CD14-positive monocyte (primary cell): ENCODE results near the gene POLR2J. TPM values are rescaled to one million over a fixed set of nuclear protein-coding genes. Genes with fewer than 3 reads are reported as not detected.

Source experiments
- DNase-seq, 3 donors: peaks; one replicate each; pipeline ENCODE4 v3.0.0-alpha.2; 2011 to 2022
- H2AFZ ChIP-seq: 2 replicates; pipeline ENCODE4 v1.6.0; 2012; ENCODE audit warnings: mild to moderate bottlenecking, low read depth, low read length, inconsistent platforms; ENCODE audit not compliant: insufficient read depth, poor library complexity, severe bottlenecking
- H3K27ac ChIP-seq, 2 donors: 1 replicate in 1 of 2; 2 replicates in 1 of 2; pipeline ENCODE4 v1.5.1; 2012 to 2013; ENCODE audit warnings: low read length in 2 of 2, control low read depth in 1 of 2, inconsistent platforms in 1 of 2, low read depth in 1 of 2, mild to moderate bottlenecking in 1 of 2
- H3K27me3 ChIP-seq, 2 donors: one replicate each; pipeline versions ENCODE4 v1.6.0 to v1.6.1; 2011 to 2013; ENCODE audit warnings: low read length in 2 of 2; ENCODE audit not compliant: control insufficient read depth in 2 of 2, insufficient read depth in 2 of 2
- H3K36me3 ChIP-seq, 2 donors: replicated peaks in 1 of 2; 1 replicate in 1 of 2; 2 replicates in 1 of 2; pipeline versions ENCODE4 v1.5.1 to v1.6.1; 2012 to 2013; ENCODE audit warnings: low read length in 2 of 2, control low read depth in 1 of 2, inconsistent platforms in 1 of 2, mild to moderate bottlenecking in 1 of 2; ENCODE audit not compliant: insufficient read depth in 2 of 2, control insufficient read depth in 1 of 2
- H3K4me1 ChIP-seq, 2 donors: 1 replicate in 1 of 2; 2 replicates in 1 of 2; pipeline versions ENCODE4 v1.5.1 to v1.6.1; 2012 to 2013; ENCODE audit warnings: low read length in 2 of 2, control low read depth in 1 of 2, inconsistent platforms in 1 of 2, mild to moderate bottlenecking in 1 of 2, moderate library complexity in 1 of 2; ENCODE audit not compliant: insufficient read depth in 2 of 2, control insufficient read depth in 1 of 2
- H3K4me2 ChIP-seq: replicated peaks from 2 replicates; pipeline ENCODE3; 2012; ENCODE audit warnings: low read length, moderate library complexity, mild to moderate bottlenecking; ENCODE audit not compliant: poor library complexity, severe bottlenecking; ENCODE audit errors: extremely low read depth
- H3K4me3 ChIP-seq, 3 experiments: fragments of 200-600 bp in 1 of 3; sonication (generic) in 1 of 3; replicated peaks in 1 of 3; 1 replicate in 2 of 3; 2 replicates in 1 of 3; pipeline ENCODE4 v1.5.1; 2011 to 2013; ENCODE audit warnings: low read length in 3 of 3, mild to moderate bottlenecking in 3 of 3, control low read depth in 2 of 3, low read depth in 2 of 3, inconsistent platforms in 1 of 3, moderate library complexity in 1 of 3
- H3K79me2 ChIP-seq: 2 replicates; pipeline ENCODE4 v1.6.0; 2012; ENCODE audit warnings: mild to moderate bottlenecking, control low read depth, inconsistent platforms, low read length, moderate library complexity; ENCODE audit not compliant: insufficient read depth
- H3K9ac ChIP-seq: 2 replicates; pipeline ENCODE4 v1.6.0; 2017; ENCODE audit warnings: low read length, mild to moderate bottlenecking; ENCODE audit not compliant: insufficient read depth, poor library complexity, severe bottlenecking
- H3K9me3 ChIP-seq, 2 donors: replicated peaks in 1 of 2; 1 replicate in 1 of 2; 2 replicates in 1 of 2; pipeline versions ENCODE4 v1.5.1 to v1.6.1; 2012 to 2013; ENCODE audit warnings: low read length in 2 of 2, control low read depth in 1 of 2; ENCODE audit not compliant: control insufficient read depth in 1 of 2, insufficient read depth in 1 of 2
- H4K20me1 ChIP-seq: 2 replicates; pipeline ENCODE4 v1.6.0; 2012; ENCODE audit warnings: mild to moderate bottlenecking, low read length, control low read depth, moderate library complexity; ENCODE audit not compliant: insufficient read depth
- H3K27ac Mint-ChIP-seq, 7 donors: one replicate each; pipeline ENCODE4 v1.8.0; 2020; ENCODE audit warnings: mild to moderate bottlenecking in 7 of 7, mixed read lengths in 7 of 7, moderate library complexity in 6 of 7, inconsistent platforms in 2 of 7
- H3K27me3 Mint-ChIP-seq, 3 donors: one replicate each; pipeline ENCODE4 v1.8.0; 2021 to 2022; ENCODE audit warnings: low read depth in 3 of 3, mild to moderate bottlenecking in 3 of 3, mixed read lengths in 3 of 3, moderate library complexity in 3 of 3, inconsistent platforms in 1 of 3
- H3K36me3 Mint-ChIP-seq, 2 donors: one replicate each; pipeline ENCODE4 v1.8.0; 2020; ENCODE audit warnings: mixed read lengths in 2 of 2, inconsistent platforms in 1 of 2, mild to moderate bottlenecking in 1 of 2
- H3K4me1 Mint-ChIP-seq: one replicate; pipeline ENCODE4 v1.8.0; 2020; ENCODE audit warnings: mild to moderate bottlenecking, mixed read lengths
- H3K4me3 Mint-ChIP-seq, 2 donors: one replicate each; pipeline ENCODE4 v1.8.0; 2020; ENCODE audit warnings: mild to moderate bottlenecking in 2 of 2, mixed read lengths in 2 of 2, moderate library complexity in 1 of 2
- H3K9me3 Mint-ChIP-seq, 7 donors: one replicate each; pipeline ENCODE4 v1.8.0; 2020 to 2022; ENCODE audit warnings: mixed read lengths in 7 of 7, mild to moderate bottlenecking in 6 of 7, moderate library complexity in 6 of 7, inconsistent platforms in 2 of 7
- WGBS: methylation state at CpG from one replicate; pipeline ENCODE4 v1.1.5; 2013; ENCODE audit warnings: missing lambda C conversion rate; ENCODE audit not compliant: insufficient coverage; 5-methylcytosine and 5-hydroxymethylcytosine counted together
- intact Hi-C, 2 donors: fragments of 100-400 bp; cut with micrococcal nuclease; formaldehyde crosslinking; loops; one replicate each; pipeline versions ENCODE4 v1.15.0 to v1.15.1; 2023
- polyA plus RNA-seq, 3 donors: library from polyadenylated mRNA; depleted of rRNA in 1 of 3; unstranded in 2 of 3; stranded (reverse) in 1 of 3; fragments of 300-500 nt in 2 of 3; fragments of >200 nt in 1 of 3; fragmentation: Illumina TruSeq in 2 of 3; gene quantifications; 1 replicate in 2 of 3; 2 replicates in 1 of 3; pipeline ENCODE4 v1.2.3, GENCODE V29; 2012 to 2021
- TF ChIP-seq, protein P1 (sequence below): fragments of 200-600 bp; IDR thresholded peaks from one replicate; pipeline ENCODE4 v1.8.0; 2022; ENCODE audit warnings: antibody characterized with exemption, mild to moderate bottlenecking

The POLR2J gene
- polyA plus RNA-seq, 3 donors: 65.7 to 104 (median 85.0) TPM

DNA sequence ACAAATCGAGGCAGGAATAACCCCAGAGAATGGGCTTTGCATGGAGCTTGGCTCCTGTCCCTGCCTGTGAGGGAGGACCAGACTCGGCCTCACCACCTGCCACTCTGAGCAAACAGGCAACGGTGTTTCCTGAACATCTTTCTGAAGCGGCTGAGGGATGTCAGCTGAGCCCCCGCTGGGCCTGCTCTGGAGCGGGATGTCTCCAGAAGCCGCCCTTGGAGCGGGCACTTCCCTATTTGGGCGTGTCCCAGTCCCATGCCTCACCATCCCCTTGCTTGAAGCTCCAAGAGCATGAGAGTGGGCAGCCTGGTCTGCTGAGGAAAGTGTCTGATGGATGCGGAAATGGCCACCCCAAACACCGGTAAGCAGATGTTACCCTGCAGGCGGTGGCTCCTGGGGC, 24.3 kb downstream of the POLR2J start:
- Histone ChIP-seq H3K4me1 (no peaks in the 10 kb centered on the region), H3K36me3 (peaks cover 31 to 42% of the 10 kb centered on the region in 2 donors), H3K4me3 (no peak overlapping the region), H3K9me3 (no peaks in the 10 kb centered on the region), H3K79me2 (no peaks in the 10 kb centered on the region), H3K27ac (no peak overlapping the region), H3K27me3 (no peaks in the 10 kb centered on the region), H2AFZ (no peak overlapping the region), H3K4me2 (no peak overlapping the region), H3K9ac (no peak overlapping the region), H4K20me1 (peaks cover 4% of the 10 kb centered on the region)
- Mint-ChIP-seq H3K9me3 (no peaks in the 10 kb centered on the region), H3K4me3 (no peak overlapping the region), H3K36me3 (peaks cover 24 to 44% of the 10 kb centered on the region in 2 donors), H3K27me3 (no peaks in the 10 kb centered on the region), H3K27ac (peak overlapping the region in 1 of 7 donors; percentile 35), H3K4me1 (no peaks in the 10 kb centered on the region)
- DNase-seq: no peak
- 58% methylated on average over 9 of the region's 12 CpGs for WGBS
- TF ChIP-seq, protein P1, sequence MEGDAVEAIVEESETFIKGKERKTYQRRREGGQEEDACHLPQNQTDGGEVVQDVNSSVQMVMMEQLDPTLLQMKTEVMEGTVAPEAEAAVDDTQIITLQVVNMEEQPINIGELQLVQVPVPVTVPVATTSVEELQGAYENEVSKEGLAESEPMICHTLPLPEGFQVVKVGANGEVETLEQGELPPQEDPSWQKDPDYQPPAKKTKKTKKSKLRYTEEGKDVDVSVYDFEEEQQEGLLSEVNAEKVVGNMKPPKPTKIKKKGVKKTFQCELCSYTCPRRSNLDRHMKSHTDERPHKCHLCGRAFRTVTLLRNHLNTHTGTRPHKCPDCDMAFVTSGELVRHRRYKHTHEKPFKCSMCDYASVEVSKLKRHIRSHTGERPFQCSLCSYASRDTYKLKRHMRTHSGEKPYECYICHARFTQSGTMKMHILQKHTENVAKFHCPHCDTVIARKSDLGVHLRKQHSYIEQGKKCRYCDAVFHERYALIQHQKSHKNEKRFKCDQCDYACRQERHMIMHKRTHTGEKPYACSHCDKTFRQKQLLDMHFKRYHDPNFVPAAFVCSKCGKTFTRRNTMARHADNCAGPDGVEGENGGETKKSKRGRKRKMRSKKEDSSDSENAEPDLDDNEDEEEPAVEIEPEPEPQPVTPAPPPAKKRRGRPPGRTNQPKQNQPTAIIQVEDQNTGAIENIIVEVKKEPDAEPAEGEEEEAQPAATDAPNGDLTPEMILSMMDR: no peak
- intact Hi-C loops: loop anchor here in 1 of 2 donors (5.0 to 10.0 kb wide), 2 partner anchors 42 to 170 kb away; partner anchors contain the start of gene SH2B2

DNA sequence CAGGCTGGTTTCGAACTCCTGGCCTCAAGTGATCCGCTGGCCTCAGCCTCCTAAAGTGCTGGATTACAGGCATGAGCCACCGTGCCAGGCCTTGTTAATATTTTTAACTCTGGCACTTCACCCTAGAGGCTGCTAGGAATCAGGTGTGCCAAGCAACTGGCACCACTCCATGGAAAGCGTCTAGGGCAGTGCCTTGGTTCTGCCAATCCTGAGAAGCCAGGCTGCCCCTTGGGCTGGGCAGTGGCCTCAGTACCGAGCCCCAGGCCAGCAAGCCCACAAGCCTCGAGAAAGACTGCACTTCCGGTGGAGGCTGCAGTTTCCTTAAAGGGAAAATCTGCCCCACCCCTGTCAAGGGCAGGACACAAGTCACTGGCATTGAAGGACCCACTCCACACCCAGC, 25.4 kb downstream of the POLR2J start:
- no peak overlapping the region for H3K4me3 ChIP-seq
- intact Hi-C loops: loop anchor here in 1 of 2 donors (5.0 to 10.0 kb wide), 2 partner anchors 41 to 169 kb away; partner anchors contain the start of gene SH2B2
- Mint-ChIP-seq H3K4me1 (no peaks in the 10 kb centered on the region), H3K27me3 (no peaks in the 10 kb centered on the region), H3K9me3 (no peaks in the 10 kb centered on the region), H3K4me3 (no peak overlapping the region), H3K27ac (peak overlapping the region in 1 of 7 donors; percentile 33), H3K36me3 (peaks cover 15 to 37% of the 10 kb centered on the region in 2 donors)
- peaks cover 7% of the 10 kb centered on the region for H4K20me1 ChIP-seq
- no peaks in the 10 kb centered on the region for H3K27me3 ChIP-seq
- DNase-seq: no peak
- no peak overlapping the region for H3K4me2 ChIP-seq
- no peak overlapping the region for H3K9ac ChIP-seq
- no peaks in the 10 kb centered on the region for H3K79me2 ChIP-seq
- H3K9me3 ChIP-seq: no peaks in the 10 kb centered on the region
- TF ChIP-seq, protein P1: no peak
- WGBS: 93% methylated on average over 6 of the region's 7 CpGs
- H2AFZ ChIP-seq: no peak overlapping the region
- no peak overlapping the region for H3K27ac ChIP-seq
- H3K4me1 ChIP-seq: no peaks in the 10 kb centered on the region
- H3K36me3 ChIP-seq: peaks cover 25 to 30% of the 10 kb centered on the region in 2 donors
